B cell (primary cell): Measurements from ENCODE around the gene SLC7A9. TPM values are rescaled to one million over a fixed set of nuclear protein-coding genes. Genes with fewer than 3 reads are reported as not detected.

Experiments used
- ATAC-seq: fragments of 200-7000 bp; cut with Tn5 transposase; one replicate; pipeline ENCODE4 v1.10.0; 2021; ENCODE audit warnings: low read depth, mild to moderate bottlenecking, moderate number of reproducible peaks, moderate library complexity
- CTCF ChIA-PET: fragments of 350-600 bp; sonication (Branson Sonifier 250); formaldehyde crosslinking; loops from one replicate; lab custom pipeline; 2021; ENCODE audit warnings: antibody characterized with exemption, inconsistent platforms; lab: Charles Lee
- POLR2A ChIA-PET: fragments of 350-600 bp; sonication (Branson Sonifier 250); formaldehyde crosslinking; loops from one replicate; lab custom pipeline; 2021; ENCODE audit warnings: antibody characterized with exemption; lab: Charles Lee
- DNase-seq: peaks from one replicate; pipeline ENCODE4 v3.0.0; 2013
- H2AFZ ChIP-seq: 2 replicates; pipeline ENCODE4 v1.6.1; 2012; ENCODE audit warnings: mild to moderate bottlenecking, low read depth, low read length; ENCODE audit not compliant: insufficient read depth, poor library complexity, severe bottlenecking
- H3K27ac ChIP-seq, 2 donors: 1 replicate in 1 of 2; 2 replicates in 1 of 2; pipeline ENCODE4 v1.5.1; 2012 to 2013; ENCODE audit warnings: low read length in 2 of 2, mild to moderate bottlenecking in 2 of 2, moderate library complexity in 1 of 2
- H3K27me3 ChIP-seq, 4 experiments: fragments of 200-600 bp in 1 of 4; sonication (generic) in 1 of 4; replicated peaks in 1 of 4; 1 replicate in 2 of 4; 2 replicates in 2 of 4; pipeline versions ENCODE4 v1.6.1 to v1.7.0; 2013 to 2016; ENCODE audit warnings: low read length in 3 of 4, mild to moderate bottlenecking in 2 of 4, mixed read lengths in 1 of 4, moderate library complexity in 1 of 4; ENCODE audit not compliant: insufficient read depth in 4 of 4, control insufficient read depth in 3 of 4; ENCODE audit errors: control extremely low read depth in 1 of 4
- H3K36me3 ChIP-seq, 2 experiments: replicated peaks in 1 of 2; 1 replicate in 1 of 2; 2 replicates in 1 of 2; pipeline versions ENCODE4 v1.6.1 to v1.7.1; 2013; ENCODE audit warnings: low read length in 1 of 2; ENCODE audit not compliant: insufficient read depth in 2 of 2, control insufficient read depth in 1 of 2; ENCODE audit errors: control extremely low read depth in 1 of 2, extremely low read depth in 1 of 2
- H3K4me1 ChIP-seq, 2 donors: fragments of 200-600 bp in 1 of 2; sonication (generic) in 1 of 2; 1 replicate in 1 of 2; 2 replicates in 1 of 2; pipeline versions ENCODE4 v1.5.1 to v1.6.1; 2013 to 2017; ENCODE audit warnings: low read length in 2 of 2; ENCODE audit not compliant: control insufficient read depth in 2 of 2, insufficient read depth in 2 of 2
- H3K4me2 ChIP-seq: replicated peaks from 2 replicates; pipeline ENCODE3; 2012; ENCODE audit warnings: mild to moderate bottlenecking, low read depth, low read length; ENCODE audit not compliant: poor library complexity, severe bottlenecking
- H3K4me3 ChIP-seq, 5 experiments: fragments of 200-600 bp in 1 of 5; sonication (generic) in 1 of 5; 1 replicate in 3 of 5; 2 replicates in 2 of 5; pipeline versions ENCODE4 v1.5.1 to v1.7.0; 2011 to 2016; ENCODE audit warnings: low read length in 4 of 5, mild to moderate bottlenecking in 4 of 5, low read depth in 2 of 5, control low read depth in 1 of 5, moderate library complexity in 1 of 5; ENCODE audit not compliant: insufficient read depth in 1 of 5; ENCODE audit errors: control extremely low read depth in 1 of 5, extremely low read depth in 1 of 5
- H3K79me2 ChIP-seq: fragments of 200-600 bp; sonication (generic); one replicate; pipeline ENCODE4 v1.6.0; 2016; ENCODE audit warnings: low read length; ENCODE audit not compliant: control insufficient read depth, insufficient read depth
- H3K9ac ChIP-seq: fragments of 200-600 bp; sonication (generic); 2 replicates; pipeline ENCODE4 v1.6.1; 2017; ENCODE audit warnings: mild to moderate bottlenecking, low read length, moderate library complexity
- H3K9me3 ChIP-seq, 3 donors: one replicate each; pipeline versions ENCODE4 v1.6.1 to v1.7.1; 2013; ENCODE audit warnings: low read length in 2 of 3; ENCODE audit not compliant: control insufficient read depth in 2 of 3, insufficient read depth in 1 of 3; ENCODE audit errors: control extremely low read depth in 1 of 3
- H4K20me1 ChIP-seq: 2 replicates; pipeline ENCODE4 v1.6.0; 2012; ENCODE audit warnings: mild to moderate bottlenecking, low read length; ENCODE audit not compliant: insufficient read depth, control insufficient read depth, poor library complexity, severe bottlenecking
- H3K27ac Mint-ChIP-seq: one replicate; pipeline ENCODE4 v1.8.0; 2021; ENCODE audit warnings: mixed read lengths
- H3K27me3 Mint-ChIP-seq: one replicate; pipeline ENCODE4 v1.8.0; 2021; ENCODE audit warnings: mixed read lengths
- H3K4me1 Mint-ChIP-seq: one replicate; pipeline ENCODE4 v1.8.0; 2021; ENCODE audit warnings: mixed read lengths
- H3K4me3 Mint-ChIP-seq: one replicate; pipeline ENCODE4 v1.8.0; 2021; ENCODE audit warnings: mixed read lengths
- H3K9me3 Mint-ChIP-seq: one replicate; pipeline ENCODE4 v1.8.0; 2022; ENCODE audit warnings: mixed read lengths; ENCODE audit not compliant: insufficient read depth
- CTCF ChIP-seq: fragments of 200-600 bp; IDR thresholded peaks from one replicate; pipeline ENCODE4 v1.8.0; 2022; ENCODE audit warnings: antibody characterized with exemption, mild to moderate bottlenecking
- EZH2 ChIP-seq: IDR thresholded peaks from 2 replicates; pipeline ENCODE4 v1.6.1; 2012; ENCODE audit warnings: borderline replicate concordance, low read depth, mild to moderate bottlenecking, moderate library complexity, low read length; ENCODE audit not compliant: insufficient read depth, poor library complexity, severe bottlenecking
- WGBS: methylation state at CpG from one replicate; pipeline ENCODE4 v1.1.5; 2013; ENCODE audit warnings: missing lambda C conversion rate; ENCODE audit not compliant: insufficient coverage; 5-methylcytosine and 5-hydroxymethylcytosine counted together
- intact Hi-C: fragments of 100-400 bp; cut with micrococcal nuclease; formaldehyde crosslinking; loops from one replicate; pipeline ENCODE4 v1.10.0; 2022
- polyA plus RNA-seq: library from polyadenylated mRNA; depleted of rRNA; stranded (reverse); fragments of >200 nt; gene quantifications from 2 replicates; pipeline ENCODE4 v1.2.3, GENCODE V29; 2012
- total RNA-seq, 2 donors: library from RNA; stranded (reverse); fragments of 120-200 nt in 1 of 2; gene quantifications; 1 replicate in 1 of 2; 2 replicates in 1 of 2; pipeline versions ENCODE4 v1.2.3 to v1.2.4, GENCODE V29; 2013 to 2022

The SLC7A9 gene
- total and polyA plus RNA-seq, 2 donors (not counting 1 experiment from before 2014, with no cell fraction given): 0.19 to 0.62 TPM

DNA sequence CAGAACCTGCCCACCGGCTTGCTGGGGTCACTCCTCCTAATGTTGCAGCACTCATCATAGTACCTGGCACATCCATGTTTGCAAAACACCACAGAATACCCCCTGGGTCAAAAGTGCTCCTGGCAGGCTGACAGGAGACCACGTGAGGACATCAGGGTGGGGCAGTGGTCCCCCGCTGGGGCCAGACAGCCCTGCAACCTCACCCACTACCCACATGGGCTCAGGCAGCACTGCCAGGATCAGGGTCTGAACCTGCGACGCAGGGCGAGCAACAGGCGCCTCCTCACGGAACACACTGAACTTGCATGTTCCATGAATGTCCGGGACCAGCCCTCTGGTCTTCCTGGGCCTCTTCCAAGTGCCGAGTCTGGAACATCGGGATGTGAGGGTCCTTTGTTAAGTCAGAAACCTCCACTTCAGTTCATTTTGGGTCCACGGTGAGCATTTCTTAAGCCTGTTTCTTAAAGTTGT is 1.4 kb upstream of the SLC7A9 start:
- Histone ChIP-seq H3K27ac (no peak overlapping the region), H3K9me3 (no peaks in the 10 kb centered on the region), H3K36me3 (no peaks in the 10 kb centered on the region), H2AFZ (no peak overlapping the region), H3K4me1 (no peaks in the 10 kb centered on the region), H3K79me2 (no peaks in the 10 kb centered on the region), H3K27me3 (no peaks in the 10 kb centered on the region), H3K4me3 (no peak overlapping the region), H3K9ac (no peak overlapping the region), H3K4me2 (no peak overlapping the region), H4K20me1 (no peaks in the 10 kb centered on the region)
- no peak overlapping the region for H3K27ac Mint-ChIP-seq
- DNase-seq: no peak
- WGBS: 92% methylated on average over 11 of the region's 12 CpGs
- intact Hi-C loops: no loop called here
- no peaks in the 10 kb centered on the region for H3K9me3 Mint-ChIP-seq
- H3K27me3 Mint-ChIP-seq: no peaks in the 10 kb centered on the region
- no peaks in the 10 kb centered on the region for H3K4me1 Mint-ChIP-seq
- ATAC-seq: no peak
- no peak overlapping the region for H3K4me3 Mint-ChIP-seq
- ChIA-PET CTCF (no interaction called here), POLR2A (no interaction called here)
- TF ChIP-seq EZH2: no peak
- no peak for TF ChIP-seq CTCF

GRCh38 chr19:32869966-32870573 is 503 bp upstream of the SLC7A9 start:
- POLR2A ChIA-PET: no interaction called here
- no peaks in the 10 kb centered on the region for H4K20me1 ChIP-seq
- Mint-ChIP-seq H3K4me1 (no peaks in the 10 kb centered on the region), H3K9me3 (no peaks in the 10 kb centered on the region), H3K27ac (no peak overlapping the region), H3K4me3 (no peak overlapping the region), H3K27me3 (no peaks in the 10 kb centered on the region)
- DNase-seq: no peak
- H2AFZ ChIP-seq: no peak overlapping the region
- H3K4me3 ChIP-seq: no peak overlapping the region
- H3K36me3 ChIP-seq: no peaks in the 10 kb centered on the region
- no peak overlapping the region for H3K27ac ChIP-seq
- no peaks in the 10 kb centered on the region for H3K4me1 ChIP-seq
- WGBS: 85% methylated on average over 16 of the region's 18 CpGs
- ATAC-seq: no peak
- CTCF ChIA-PET: no interaction called here
- TF ChIP-seq EZH2 (no peak), CTCF (no peak)
- intact Hi-C loops: no loop called here
- H3K27me3 ChIP-seq: no peaks in the 10 kb centered on the region
- H3K4me2 ChIP-seq: no peak overlapping the region
- no peaks in the 10 kb centered on the region for H3K79me2 ChIP-seq
- H3K9ac ChIP-seq: no peak overlapping the region
- no peaks in the 10 kb centered on the region for H3K9me3 ChIP-seq
